Activated CD4-positive, alpha-beta T cell treated with anti-CD3 and anti-CD28 coated beads, Interleukin-2, amount 10 ng/mL, durations not matched to agents 24 days and 14 days (primary cell): Measurements from ENCODE around the gene NDUFA11. TPM values are rescaled to one million over a fixed set of nuclear protein-coding genes. Genes with fewer than 3 reads are reported as not detected.
A peak's percentile ranks its signal among the peaks of the same experiment; 100 is the strongest.

Source experiments
- DNase-seq: peaks from one replicate; pipeline ENCODE4 v3.0.0; 2022
- H3K27ac Mint-ChIP-seq: one replicate; pipeline ENCODE4 v1.8.0; 2022; ENCODE audit warnings: mild to moderate bottlenecking, mixed read lengths
- H3K27me3 Mint-ChIP-seq: one replicate; pipeline ENCODE4 v1.8.0; 2022; ENCODE audit warnings: mixed read lengths
- H3K36me3 Mint-ChIP-seq: one replicate; pipeline ENCODE4 v1.8.0; 2022; ENCODE audit warnings: low read depth, mild to moderate bottlenecking, mixed read lengths
- H3K4me1 Mint-ChIP-seq: one replicate; pipeline ENCODE4 v1.8.0; 2021; ENCODE audit warnings: mixed read lengths
- H3K4me3 Mint-ChIP-seq: one replicate; pipeline ENCODE4 v1.8.0; 2022; ENCODE audit warnings: mild to moderate bottlenecking, moderate library complexity, mixed read lengths
- H3K9me3 Mint-ChIP-seq: one replicate; pipeline ENCODE4 v1.8.0; 2021; ENCODE audit warnings: mixed read lengths
- intact Hi-C: fragments of 100-400 bp; cut with micrococcal nuclease; formaldehyde crosslinking; loops from one replicate; pipeline ENCODE4 v1.15.1; 2023
- total RNA-seq: library from RNA; stranded (reverse); gene quantifications from 2 replicates; pipeline ENCODE4 v1.2.3, GENCODE V29; 2022

The NDUFA11 gene
- total RNA-seq, result 237 and 251 TPM in 2 replicates

DNA sequence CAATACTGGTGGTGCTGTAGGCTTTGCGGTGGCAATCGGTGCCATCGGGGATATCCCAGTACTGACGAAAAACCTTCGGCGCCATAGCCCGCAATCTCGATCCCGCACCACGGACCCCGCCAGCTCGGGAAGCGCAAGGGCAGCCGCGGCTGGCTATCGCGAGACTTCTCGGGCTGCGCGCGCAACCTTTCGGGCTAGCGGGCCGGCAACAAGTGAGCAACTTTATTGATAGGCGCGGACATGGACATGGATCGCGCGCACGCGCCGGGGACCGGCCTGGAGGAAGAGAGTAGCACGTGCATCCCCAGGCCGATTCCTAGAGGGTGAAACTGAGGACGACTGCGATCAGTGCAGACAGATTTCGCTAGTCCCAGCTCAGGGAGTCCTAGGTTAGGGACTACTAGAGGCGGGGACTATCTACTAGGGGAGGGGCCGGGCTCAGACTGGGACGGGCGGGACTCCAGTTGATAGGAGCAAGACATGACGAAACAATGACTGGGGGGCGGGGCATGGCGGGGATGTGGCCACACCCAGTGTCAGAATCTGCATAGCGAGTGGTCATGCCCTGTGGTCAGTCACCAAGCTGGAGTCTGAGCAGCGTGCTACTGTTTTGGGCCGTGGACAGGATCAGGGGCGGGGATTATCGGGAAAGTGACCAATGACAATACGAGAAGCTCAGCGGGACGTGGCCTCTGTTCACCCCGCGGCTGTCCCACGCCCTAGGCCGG, at the start of gene NDUFA11:
TSS of gene NDUFA11 (minus strand) at position 167 of the 728 bp plus-strand sequence. CDS start at position 85, 82 bp downstream.
- intact Hi-C loops, result loop anchor here (1.0 to 10.0 kb wide), 7 partner anchors 49 to 281 kb away; partner anchors contain the start of genes CATSPERD, LONP1, RANBP3 and RPL36
- Mint-ChIP-seq H3K27ac (peak within 1 kb of the TSS; percentile 99), H3K4me3 (peak within 1 kb of the TSS; percentile 91), H3K36me3 (peaks cover 17% of the 10 kb centered on the region), H3K9me3 (no peaks in the 10 kb centered on the region), H3K27me3 (no peaks in the 10 kb centered on the region), H3K4me1 (peaks cover 29% of the 10 kb centered on the region)
- DNase-seq, result peak; percentile 99

GRCh38 chr19:5953030-5953589, 49.5 kb upstream of the NDUFA11 start:
- peaks cover 31% of the 10 kb centered on the region for H3K36me3 Mint-ChIP-seq
- peaks cover 83% of the 10 kb centered on the region for H3K4me1 Mint-ChIP-seq
- no peaks in the 10 kb centered on the region for H3K27me3 Mint-ChIP-seq
- intact Hi-C loops, result loop anchor here (1.0 to 5.0 kb wide), 2 partner anchors 9 to 51 kb away; partner anchors contain the start of genes NDUFA11 and VMAC
- no peak for DNase-seq
- no peaks in the 10 kb centered on the region for H3K9me3 Mint-ChIP-seq
- H3K4me3 Mint-ChIP-seq, result peak overlapping the region; percentile 81
- peak overlapping the region; percentile 95 for H3K27ac Mint-ChIP-seq

DNA sequence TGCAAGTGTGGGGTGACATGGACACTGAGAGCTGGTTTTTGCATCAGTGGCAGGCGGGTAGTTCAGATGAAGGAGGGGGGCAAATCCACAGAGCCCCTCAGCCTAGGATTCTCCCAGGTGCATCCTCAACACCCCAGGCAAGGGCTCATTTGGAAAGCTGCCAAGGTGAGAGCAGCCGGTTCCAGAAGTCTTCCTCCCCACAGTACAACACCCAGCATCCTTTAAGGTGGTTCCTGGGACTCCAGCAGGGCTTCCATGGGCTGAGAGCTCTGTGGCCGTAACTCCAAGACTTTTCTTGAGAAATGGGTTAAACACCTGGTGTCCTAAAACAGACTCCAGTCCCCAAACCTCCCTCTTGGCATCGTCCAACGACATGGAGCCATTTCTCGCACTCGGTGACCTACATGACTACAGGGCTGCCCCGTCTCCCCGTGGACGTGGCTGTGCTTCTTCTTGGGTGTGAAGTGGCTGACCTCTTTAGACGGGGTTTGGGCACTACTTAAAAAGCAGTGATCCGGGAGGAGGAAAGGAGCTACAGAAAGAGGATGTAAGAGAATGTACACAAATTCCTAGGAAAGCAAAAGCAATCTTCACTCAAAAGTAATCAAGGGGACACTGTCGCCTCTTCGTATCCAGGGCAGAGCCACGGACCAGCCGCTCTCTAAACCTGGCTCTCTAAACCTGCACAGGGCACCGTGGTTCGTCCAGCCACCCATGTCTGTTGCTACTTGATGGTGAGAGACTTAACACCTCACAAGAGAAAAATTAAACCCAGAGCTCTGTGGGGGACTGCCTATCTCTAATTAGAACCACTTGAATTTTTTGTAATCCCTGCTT, 48.8 kb upstream of the NDUFA11 start:
- DNase-seq, result no peak
- no peaks in the 10 kb centered on the region for H3K27me3 Mint-ChIP-seq
- H3K4me3 Mint-ChIP-seq, result peak overlapping the region; percentile 81
- intact Hi-C loops, result loop anchor here (1.0 to 5.0 kb wide), 2 partner anchors 10 to 50 kb away; partner anchors contain the start of genes NDUFA11 and VMAC
- no peaks in the 10 kb centered on the region for H3K9me3 Mint-ChIP-seq
- peaks cover 83% of the 10 kb centered on the region for H3K4me1 Mint-ChIP-seq
- peaks cover 32% of the 10 kb centered on the region for H3K36me3 Mint-ChIP-seq
- peak overlapping the region; percentile 95 for H3K27ac Mint-ChIP-seq

GRCh38 chr19:5951338-5951861, 47.8 kb upstream of the NDUFA11 start:
- peak overlapping the region; percentile 95 for H3K27ac Mint-ChIP-seq
- H3K4me1 Mint-ChIP-seq, result peaks cover 78% of the 10 kb centered on the region
- no peaks in the 10 kb centered on the region for H3K27me3 Mint-ChIP-seq
- no peak for DNase-seq
- H3K36me3 Mint-ChIP-seq, result peaks cover 34% of the 10 kb centered on the region
- intact Hi-C loops, result loop anchor here (5.0 kb wide), 1 partner anchor 49 kb away; the partner anchor contains the start of genes NDUFA11 and VMAC
- no peak overlapping the region for H3K4me3 Mint-ChIP-seq
- H3K9me3 Mint-ChIP-seq, result no peaks in the 10 kb centered on the region

DNA sequence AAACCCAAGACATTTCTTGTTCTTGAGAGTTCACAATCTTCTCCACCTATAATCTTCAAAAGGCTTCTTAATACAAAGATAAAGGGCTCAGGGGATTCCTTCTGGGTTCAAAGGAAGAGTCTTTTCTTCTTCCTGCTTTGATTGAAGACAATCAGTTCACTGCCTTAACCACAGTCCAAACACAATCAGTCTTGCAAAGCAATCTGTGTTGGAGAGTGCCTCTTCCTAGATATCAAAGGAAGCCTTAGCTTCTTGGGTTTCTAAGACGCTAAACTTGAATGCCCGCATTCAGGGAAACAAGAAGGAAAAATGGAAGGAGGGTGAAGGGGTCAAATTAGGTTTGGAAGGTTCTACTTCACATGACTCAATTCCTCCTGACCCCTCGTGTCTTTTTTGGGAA, 47.2 kb upstream of the NDUFA11 start:
- no peak for DNase-seq
- Mint-ChIP-seq H3K36me3 (peaks cover 36% of the 10 kb centered on the region), H3K4me1 (peaks cover 75% of the 10 kb centered on the region), H3K27ac (peak overlapping the region; percentile 94), H3K9me3 (no peaks in the 10 kb centered on the region), H3K27me3 (no peaks in the 10 kb centered on the region), H3K4me3 (peak overlapping the region; percentile 80)
- intact Hi-C loops, result loop anchor here (5.0 kb wide), 1 partner anchor 48 kb away; the partner anchor contains the start of genes NDUFA11 and VMAC

DNA sequence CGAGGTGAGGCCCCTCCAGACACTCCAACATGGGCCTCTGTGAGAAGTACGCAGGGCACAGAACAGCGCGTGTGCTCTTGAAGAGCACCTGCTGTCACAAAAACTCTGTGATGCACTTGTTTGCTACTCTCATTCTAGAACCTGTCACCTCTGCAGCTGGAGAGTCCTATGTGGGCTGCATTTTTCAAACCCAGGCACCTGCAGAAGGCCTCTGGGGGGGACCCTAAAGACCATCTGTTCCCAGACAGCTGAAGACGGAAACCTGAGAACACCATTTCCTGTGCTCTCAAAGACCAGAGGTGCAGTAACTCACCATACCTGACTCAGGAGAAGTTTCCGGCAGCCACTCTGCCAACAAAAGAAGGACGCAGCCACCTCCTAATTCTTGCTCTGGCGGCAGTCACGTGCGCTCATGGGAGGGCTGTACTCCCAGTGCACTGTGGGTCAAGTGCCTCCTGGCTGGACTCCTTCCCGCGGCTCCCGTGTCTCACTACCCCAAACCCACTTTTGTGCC, 46.3 kb upstream of the NDUFA11 start:
- Mint-ChIP-seq H3K36me3 (peaks cover 36% of the 10 kb centered on the region), H3K27me3 (no peaks in the 10 kb centered on the region), H3K9me3 (no peaks in the 10 kb centered on the region), H3K27ac (peak overlapping the region; percentile 94), H3K4me3 (peak overlapping the region; percentile 80), H3K4me1 (peaks cover 70% of the 10 kb centered on the region)
- peak; percentile 80 for DNase-seq
- intact Hi-C loops, result loop anchor here (2.0 to 5.0 kb wide), 2 partner anchors 13 to 48 kb away; partner anchors contain the start of genes NDUFA11 and VMAC

DNA sequence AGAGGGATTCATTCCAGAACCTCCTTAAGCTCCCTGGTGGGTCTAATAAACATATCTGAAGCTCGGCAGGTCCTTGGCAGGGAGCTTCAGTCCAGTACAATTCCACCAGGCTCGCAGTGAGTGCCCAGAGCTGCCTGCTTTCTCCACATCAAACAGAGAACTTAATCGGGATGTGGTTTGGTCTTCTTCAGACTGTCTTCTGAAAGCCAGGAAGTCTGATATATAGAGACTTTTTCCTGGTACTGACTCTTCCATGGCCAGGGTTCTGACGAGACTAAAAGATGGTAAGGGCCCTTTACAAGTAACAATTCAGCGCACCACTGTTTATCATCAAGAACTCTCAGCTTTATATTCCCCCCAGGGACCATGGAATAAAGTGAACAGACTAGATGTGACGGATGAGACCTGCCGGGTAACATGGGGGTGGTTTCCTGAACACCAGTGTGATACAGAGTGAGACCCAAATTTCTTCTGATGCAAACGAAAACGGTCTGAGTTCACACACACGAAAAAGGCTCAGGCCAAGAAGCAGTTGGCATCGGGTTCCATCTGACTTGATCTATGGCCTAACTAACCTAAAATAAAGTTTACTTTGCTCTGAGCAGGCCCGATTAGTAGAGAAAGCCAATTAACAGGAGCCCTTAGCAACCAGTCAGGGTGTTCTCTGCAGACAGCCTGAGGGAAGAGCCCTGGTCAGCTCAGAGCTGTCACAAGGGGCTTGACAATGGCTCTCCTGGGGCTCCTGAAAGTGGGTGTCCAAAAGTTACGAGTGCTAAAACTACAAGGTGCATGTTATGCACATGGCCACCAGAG, 45.4 kb upstream of the NDUFA11 start:
- H3K36me3 Mint-ChIP-seq, result peaks cover 36% of the 10 kb centered on the region
- H3K27me3 Mint-ChIP-seq, result no peaks in the 10 kb centered on the region
- H3K4me3 Mint-ChIP-seq, result peak overlapping the region; percentile 80
- H3K27ac Mint-ChIP-seq, result peak overlapping the region; percentile 94
- H3K4me1 Mint-ChIP-seq, result peaks cover 64% of the 10 kb centered on the region
- intact Hi-C loops, result loop anchor here (2.0 kb wide), 1 partner anchor 14 kb away; no protein-coding TSS in a partner anchor
- peak; percentile 70 for DNase-seq
- H3K9me3 Mint-ChIP-seq, result no peaks in the 10 kb centered on the region

DNA sequence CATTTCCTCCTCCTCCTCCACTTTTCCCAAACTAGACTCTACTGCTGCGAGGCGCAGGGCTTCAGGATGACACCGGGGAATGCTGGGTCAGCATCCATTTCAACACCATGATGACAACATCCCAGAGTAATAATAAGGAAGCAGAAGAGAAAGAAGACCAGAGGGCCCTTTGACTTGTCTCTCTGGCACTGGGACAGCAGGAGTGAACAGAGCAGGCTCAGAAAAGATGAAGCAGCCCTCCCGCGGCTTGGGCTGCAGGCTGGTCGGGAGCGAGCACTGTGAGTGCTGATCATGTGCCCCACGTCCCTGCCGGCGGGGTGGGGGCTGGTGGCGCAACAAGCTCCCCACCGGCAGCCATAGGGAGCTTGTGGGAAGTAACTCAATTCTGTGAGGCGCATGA, 43.8 kb upstream of the NDUFA11 start:
- Mint-ChIP-seq H3K4me1 (peaks cover 56% of the 10 kb centered on the region), H3K4me3 (no peak overlapping the region)

GRCh38 chr19:5943623-5944022, 40.0 kb upstream of the NDUFA11 start:
- no peaks in the 10 kb centered on the region for H3K27me3 Mint-ChIP-seq
- H3K27ac Mint-ChIP-seq, result peak overlapping the region; percentile 37
- no peaks in the 10 kb centered on the region for H3K9me3 Mint-ChIP-seq
- H3K4me1 Mint-ChIP-seq, result peaks cover 20% of the 10 kb centered on the region
- H3K4me3 Mint-ChIP-seq, result no peak overlapping the region
- intact Hi-C loops, result no loop called here
- H3K36me3 Mint-ChIP-seq, result peaks cover 15% of the 10 kb centered on the region
- no peak for DNase-seq

More for the DNA sequence above, 43.8 kb upstream of the NDUFA11 start:
- Mint-ChIP-seq H3K9me3 (no peaks in the 10 kb centered on the region), H3K27me3 (no peaks in the 10 kb centered on the region), H3K36me3 (peaks cover 29% of the 10 kb centered on the region), H3K27ac (peak overlapping the region; percentile 71)
- DNase-seq, result no peak
- intact Hi-C loops, result no loop called here

- intact Hi-C loops, result no loop called here
These were observed 39.5 kb upstream of the NDUFA11 start for GRCh38 chr19:5943045-5943444.

DNA sequence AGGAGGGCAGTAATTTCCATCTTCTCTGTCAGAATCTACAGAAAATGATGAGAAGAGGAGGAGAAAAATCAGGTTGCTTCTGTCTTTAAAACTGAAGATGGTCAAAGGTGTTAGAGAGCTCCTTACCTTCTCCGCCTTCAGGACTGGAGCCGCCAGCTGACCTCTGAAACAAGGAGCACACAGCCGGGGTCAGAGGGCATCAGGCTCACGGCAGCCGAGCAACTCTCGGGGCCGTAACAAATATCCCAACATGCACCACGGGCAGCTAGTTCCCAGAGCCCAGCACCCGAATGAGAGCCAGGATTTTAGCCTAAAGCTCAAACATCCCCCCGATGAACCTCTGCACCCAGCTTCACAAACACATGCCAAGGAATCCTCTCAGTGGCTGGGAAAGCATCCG, 38.1 kb upstream of the NDUFA11 start:
- intact Hi-C loops, result no loop called here

More at GRCh38 chr19:5943045-5943444, 39.5 kb upstream of the NDUFA11 start:
- DNase-seq, result no peak
- H3K27ac Mint-ChIP-seq, result no peak overlapping the region
- peaks cover 17% of the 10 kb centered on the region for H3K36me3 Mint-ChIP-seq
- H3K4me1 Mint-ChIP-seq, result peaks cover 17% of the 10 kb centered on the region
- no peaks in the 10 kb centered on the region for H3K9me3 Mint-ChIP-seq
- H3K27me3 Mint-ChIP-seq, result no peaks in the 10 kb centered on the region
- no peak overlapping the region for H3K4me3 Mint-ChIP-seq

More for the DNA sequence above, 38.1 kb upstream of the NDUFA11 start:
- Mint-ChIP-seq H3K4me3 (no peak overlapping the region), H3K9me3 (no peaks in the 10 kb centered on the region), H3K36me3 (peaks cover 19% of the 10 kb centered on the region), H3K27me3 (no peaks in the 10 kb centered on the region), H3K27ac (no peak overlapping the region), H3K4me1 (peaks cover 10% of the 10 kb centered on the region)
- no peak for DNase-seq
